GM18519 (cell line): ENCODE measurements around the gene CARD14.
"Not testable (repeated sequence)": the region's sequence is repeated elsewhere in the genome, so short reads cannot be mapped to it uniquely, and the experiment has no call there.

Experiments
- ATAC-seq: cut with Tn5 transposase; IDR thresholded peaks from one replicate; pipeline ENCODE4 v1.9.1; 2021; ENCODE audit warnings: mild to moderate bottlenecking, moderate library complexity; ENCODE audit not compliant: unreplicated experiment, low FRiP score

CARD14 gene

GRCh38 chr17:80246726-80247125 lies 76.9 kb downstream of the CARD14 start:
- no peak for ATAC-seq

DNA sequence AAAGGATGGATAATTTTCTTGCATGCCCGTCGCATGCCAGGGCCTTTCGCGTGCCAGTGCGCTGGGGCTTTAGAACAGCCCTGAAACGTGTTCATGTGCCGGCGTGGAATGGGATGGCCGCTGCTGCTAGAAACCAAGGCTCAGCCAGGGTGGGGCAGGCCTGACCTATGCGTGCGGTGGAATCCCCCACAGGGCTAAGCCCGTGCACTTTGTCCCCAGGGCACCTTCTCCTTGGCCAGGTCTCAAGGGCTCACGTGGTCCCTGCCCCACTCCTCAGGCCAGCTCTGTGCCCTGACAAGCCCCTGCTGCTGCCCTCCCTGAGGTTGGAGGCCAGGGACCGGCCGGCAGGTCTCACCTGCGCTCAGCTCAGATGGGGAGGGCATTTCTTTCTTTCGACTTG lies 77.7 kb downstream of the CARD14 start:
- ATAC-seq, result no peak

GRCh38 chr17:80248001-80248893 lies 78.4 kb downstream of the CARD14 start:
- no peak for ATAC-seq

- ATAC-seq, result no peak
These were observed 79.3 kb downstream of the CARD14 start for GRCh38 chr17:80248894-80249710.

DNA sequence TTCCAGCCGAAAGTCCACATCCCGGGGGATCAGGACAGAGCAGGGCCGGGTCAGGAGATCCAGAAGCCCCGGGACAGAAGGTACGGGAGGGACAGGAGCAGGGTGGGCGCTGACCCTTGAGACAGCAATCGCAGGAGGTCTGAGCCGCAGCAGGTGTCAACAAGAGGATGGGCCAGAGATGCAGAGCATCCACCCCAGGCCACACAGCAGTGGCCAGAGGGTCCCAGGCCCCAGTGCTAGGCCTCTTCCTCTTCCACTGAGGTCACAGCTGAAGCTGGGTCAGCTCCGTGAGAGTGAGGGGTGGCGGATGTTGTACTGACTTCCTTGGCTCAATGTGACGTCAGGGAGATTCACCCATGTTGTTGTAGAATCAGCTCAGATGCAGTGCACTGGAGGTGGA lies 82.1 kb downstream of the CARD14 start:
- ATAC-seq, result no peak

- no peak for ATAC-seq
These were observed 83.0 kb downstream of the CARD14 start for GRCh38 chr17:80252871-80253270.

GRCh38 chr17:80253631-80254395 lies 84.0 kb downstream of the CARD14 start:
- ATAC-seq, result no peak

DNA sequence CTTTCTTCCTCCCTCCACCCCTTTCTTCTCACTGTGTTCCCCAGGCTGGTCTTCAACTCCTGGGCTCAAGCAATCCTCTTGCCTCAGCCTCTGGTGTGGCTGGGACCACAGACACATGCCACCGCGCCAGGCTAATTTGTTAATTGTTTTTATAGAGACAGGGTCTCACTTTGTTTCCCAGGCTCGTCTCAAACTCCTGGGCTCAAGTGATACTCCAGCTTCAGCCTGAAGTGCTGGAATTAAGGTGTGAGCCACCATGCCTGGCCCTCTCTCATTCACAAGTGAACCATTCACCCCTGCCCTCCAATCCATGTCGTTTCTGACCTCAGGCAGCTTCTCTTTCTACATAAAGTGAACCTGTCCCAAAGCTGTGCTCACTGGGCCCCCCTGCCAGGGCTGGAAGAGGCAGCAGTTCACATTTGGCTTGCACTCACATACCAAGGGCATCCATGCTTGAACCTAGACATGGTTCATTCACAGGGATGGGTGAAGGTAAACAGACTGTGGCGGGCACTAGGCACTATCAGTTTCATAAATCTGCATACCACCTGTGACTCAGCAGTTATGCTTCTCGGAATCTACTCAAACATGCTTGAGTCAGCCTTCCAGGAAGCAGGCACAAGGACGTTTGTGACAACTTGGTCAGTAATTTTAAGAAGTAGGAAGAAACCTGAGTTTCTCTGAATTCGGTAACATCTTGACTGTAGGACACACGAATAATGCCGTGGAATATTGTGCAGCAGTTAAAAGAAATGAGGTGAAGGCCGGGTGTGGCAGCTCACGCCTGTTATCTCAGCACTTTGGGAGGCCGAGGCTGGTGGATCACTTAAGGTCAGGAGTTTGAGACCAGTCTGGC lies 84.8 kb downstream of the CARD14 start:
- ATAC-seq, result no peak

DNA sequence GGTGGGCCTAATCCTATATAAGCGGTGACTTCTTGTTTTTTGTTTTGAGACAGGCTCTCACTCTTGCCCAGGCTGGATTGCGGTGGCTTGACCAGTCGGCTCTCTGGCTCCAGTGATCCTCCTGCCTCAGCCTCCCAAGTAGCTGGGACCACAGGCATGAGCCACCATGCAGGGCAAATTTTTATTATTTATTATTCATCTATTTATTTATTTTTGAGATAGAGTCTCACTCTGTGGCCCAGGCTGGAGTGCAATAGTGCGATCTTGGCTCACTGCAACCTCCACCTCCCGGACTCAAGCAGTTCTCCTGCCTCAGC lies 86.2 kb downstream of the CARD14 start:
- no peak for ATAC-seq

DNA sequence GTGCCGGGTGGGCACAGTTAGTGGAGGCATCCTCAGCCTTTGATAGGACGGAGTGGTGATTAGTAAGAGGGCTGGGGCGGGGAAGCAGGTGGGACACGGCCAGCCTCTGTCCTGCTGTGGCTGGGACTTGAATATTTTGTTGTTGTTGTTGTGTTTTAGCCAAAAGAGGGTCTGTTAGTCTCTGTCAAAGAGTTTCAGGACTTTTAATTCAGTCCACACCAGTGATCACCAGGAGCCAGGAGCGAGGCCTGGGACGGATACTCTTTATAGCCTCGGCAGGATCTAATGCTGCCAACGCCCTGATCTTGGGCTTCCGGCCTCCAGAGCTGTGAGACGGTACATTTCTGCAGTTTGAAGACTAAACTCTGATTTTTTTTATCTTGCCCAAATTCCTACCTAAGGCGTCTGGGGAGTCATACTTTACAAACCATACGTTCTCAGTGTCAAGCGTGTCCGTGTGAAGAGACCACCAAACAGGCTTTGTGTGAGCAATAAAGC lies 87.9 kb downstream of the CARD14 start:
- ATAC-seq, result no peak

DNA sequence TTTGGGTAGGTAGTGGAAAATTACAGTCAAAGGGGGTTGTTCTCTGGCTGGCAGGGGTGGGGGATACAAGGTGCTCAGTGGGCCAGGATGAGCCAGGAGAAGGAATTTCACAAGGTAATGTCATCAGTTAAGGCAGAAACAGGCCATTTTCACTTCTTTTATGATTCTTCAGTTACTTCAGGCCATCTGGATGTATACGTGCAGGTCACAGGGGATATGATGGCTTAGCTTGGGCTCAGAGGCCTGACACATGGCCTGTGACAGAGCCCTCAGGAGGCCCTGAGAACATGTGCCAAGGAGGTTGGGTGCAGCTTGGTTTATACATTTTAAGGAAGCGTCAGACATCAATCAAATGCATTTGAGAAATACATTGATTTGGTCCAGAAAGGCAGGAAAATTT lies 88.5 kb downstream of the CARD14 start:
- not testable (repeated sequence) for ATAC-seq
